Measurements from ENCODE around the gene LSM11.

LSM11 gene

DNA sequence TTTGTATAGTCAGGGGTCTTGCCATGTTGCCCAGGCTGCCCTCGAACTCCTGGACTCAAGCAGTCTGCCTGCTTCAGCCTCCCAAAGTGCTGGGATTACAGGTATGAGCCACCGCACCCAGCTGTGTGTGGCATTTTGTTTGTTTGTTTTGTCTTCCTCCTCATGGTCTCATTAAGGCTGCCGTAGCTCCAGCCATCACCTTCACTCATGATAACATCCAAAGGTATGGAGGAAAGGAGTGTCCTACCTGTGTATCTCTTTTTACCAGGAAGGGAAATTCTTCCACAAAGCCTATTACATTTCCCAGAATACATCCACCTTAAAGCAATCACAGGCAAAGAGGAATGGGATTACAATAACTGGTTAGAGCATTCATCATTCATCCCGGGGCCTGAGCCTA, 27.2 kb downstream of the LSM11 start:
- no peak for DNase-seq

DNA sequence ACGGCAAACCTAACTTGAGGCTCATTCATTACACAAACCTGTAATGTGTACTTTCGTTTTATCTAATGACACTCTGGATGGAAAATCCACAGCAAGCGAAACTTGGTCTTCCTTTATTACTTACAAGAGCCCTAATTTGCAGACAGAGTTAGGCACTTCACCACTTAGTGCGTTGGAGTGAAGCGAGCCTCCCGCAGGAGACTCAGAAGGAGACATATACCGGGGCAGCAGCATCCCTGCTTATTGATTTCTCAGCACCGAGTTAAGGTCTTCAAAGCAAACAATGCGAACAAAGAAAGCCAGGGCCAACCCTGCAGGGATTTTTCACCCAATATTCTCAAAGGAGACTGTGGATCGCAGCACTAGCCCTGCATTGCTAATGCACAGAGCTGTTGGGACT, 28.6 kb downstream of the LSM11 start:
- no peak for DNase-seq

DNA sequence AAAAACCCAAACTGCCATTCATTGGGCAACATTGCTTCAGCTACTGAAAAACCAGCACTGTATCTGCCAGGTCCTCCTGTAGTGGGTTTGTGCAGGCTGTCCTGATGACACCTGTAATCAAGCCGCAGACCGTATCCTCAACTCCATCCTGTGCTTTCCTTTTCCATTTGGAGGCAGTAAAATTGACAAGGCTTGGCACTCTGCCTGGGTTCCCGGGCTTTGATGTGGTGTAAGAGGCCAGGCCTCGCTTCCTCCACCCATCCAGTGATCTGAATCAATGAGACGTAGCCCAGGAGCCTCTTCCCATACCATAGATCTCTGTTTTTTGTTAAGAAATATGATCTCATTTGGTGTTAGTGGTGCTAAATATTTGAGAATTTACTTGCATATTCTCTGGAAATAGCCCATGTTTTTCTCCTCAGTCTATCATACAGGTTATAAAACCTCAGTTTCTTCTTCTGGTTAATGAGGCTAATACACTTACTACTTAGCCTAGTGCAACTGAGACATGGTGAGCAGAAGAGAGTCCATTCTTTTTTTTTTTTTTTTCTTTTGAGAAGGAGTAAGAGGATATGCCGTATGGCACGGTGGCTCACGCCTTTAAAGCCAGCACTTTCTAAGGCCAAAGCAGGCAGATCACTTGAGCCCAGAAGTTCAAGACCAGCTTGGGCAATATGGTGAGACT, 34.8 kb downstream of the LSM11 start:
- peak; percentile 8 for DNase-seq

DNA sequence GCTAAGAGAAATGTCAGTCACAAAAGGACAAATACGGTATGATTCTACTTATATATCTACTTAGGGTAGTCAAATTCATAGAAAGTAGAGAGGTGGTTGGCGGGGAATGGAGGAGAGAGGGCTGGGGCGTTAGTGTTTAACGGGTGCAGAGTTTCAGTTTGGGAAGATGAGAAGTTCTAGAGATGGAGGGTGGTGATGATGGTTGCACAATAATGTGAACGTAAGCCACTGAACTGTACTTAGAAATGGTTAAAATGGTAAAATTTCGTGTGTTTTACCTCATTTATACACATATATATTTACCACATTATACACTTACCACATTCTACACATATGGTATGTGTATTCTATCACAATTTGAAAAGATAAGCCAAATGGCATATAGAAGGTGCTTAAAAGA, 35.7 kb downstream of the LSM11 start:
- DNase-seq: no peak

DNA sequence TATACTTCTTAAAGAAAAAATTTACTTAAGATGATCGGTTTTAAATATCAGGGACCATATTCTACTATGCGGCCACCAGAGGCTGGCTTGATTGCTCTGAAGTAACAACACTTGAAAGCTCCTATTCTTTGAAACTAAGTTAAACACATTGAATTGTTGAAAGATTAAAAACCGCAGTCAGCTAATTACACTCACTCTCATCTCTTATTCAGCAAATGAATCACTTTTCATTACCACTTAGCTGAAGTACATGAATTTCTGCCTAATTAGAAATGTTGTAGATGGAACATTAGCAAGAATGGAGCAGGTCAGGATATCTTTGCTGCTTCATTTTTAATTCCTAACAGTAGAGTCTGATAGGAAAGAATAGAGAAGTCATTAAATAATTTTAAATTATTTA, 42.3 kb downstream of the LSM11 start:
- no peak for DNase-seq

DNA sequence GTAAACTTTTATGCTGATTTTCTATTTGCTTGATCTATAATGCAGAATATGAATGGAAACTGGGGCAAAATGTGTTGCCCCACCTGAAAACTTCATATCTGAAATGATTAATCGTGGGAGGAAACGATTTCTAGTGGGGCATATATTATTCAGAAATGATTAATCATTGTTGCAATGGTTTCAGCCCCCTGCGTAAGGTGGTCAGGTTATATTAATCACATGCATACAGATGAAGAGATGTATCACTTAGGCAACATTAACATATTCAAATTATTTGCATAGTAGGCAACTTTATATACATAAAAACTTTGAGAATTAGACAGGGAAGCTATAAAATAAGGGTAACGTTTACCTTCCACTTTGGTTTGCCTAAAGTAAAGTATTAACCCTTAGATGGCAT, 49.8 kb downstream of the LSM11 start:
- no peak for DNase-seq

DNA sequence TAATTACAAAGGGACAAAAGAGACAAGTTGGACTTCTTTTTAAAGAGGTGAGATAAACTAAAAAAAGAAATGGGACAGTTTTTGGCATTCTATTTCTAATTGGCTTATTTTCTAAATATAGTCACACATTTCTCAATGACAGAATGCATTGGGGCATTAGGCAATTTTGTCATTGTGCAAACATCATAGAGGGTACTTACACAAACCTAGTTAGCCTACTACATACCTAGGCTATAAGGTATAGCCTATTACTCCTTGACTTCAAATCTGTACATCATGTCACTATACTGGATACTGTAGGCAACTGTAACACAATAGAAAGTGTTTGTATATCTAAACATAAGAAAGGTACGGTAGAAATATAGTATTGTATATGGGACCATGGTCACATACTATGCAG, 56.1 kb downstream of the LSM11 start:
- DNase-seq: no peak

DNA sequence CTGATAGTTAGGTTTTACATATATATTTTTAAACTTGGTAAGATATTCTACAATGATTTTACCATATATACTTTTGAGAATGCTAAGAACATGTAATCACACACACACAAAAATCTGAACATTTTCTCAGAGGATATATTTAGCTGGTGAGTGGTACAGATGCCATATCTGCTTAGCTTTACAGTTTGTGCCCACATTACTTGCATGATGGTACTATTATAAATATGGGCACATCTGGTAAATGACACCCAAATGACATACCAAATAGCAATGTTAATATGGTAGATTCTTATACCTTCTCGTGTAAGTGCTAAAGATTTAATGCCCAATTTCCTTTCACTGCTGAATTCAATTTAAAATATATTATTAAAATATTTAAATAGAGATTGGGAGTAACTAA, 56.6 kb downstream of the LSM11 start:
- DNase-seq: no peak

DNA sequence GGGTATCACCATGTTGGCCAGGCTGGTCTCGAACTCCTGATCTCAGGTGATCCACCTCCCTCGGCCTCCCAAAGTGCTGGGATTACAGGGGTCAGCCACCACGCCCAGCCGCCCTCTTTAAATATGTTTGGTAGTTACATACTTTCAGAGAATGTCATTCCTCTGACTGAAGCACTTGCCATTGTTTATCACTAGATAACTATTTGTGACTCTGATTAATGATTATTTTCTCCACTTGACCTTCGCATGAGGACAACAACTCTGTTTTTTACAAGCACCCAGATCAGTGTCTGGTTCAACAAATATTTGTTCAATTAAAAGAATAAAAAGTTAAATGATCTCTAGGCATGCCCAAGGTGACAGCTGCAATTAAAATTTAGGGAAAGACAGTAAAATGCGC, 59.2 kb downstream of the LSM11 start:
- no peak for DNase-seq

DNA sequence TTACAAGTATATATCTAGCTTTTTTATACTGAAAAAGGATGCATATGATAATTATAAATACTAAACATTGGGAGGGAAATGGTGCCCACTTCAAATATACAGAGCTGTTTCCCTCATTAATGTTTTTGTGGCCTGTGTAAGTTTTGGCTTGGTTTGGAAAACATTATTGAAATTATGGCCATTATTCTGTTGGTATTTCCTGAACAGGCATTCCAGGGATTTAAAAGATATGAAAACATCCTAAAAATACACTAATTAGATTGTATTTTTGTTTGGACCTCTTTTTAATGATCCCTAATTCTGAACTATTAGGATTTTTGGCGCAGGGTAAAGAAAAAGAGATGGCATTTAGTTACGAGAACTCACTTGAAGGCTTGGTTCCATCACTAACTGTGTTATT, 64.5 kb downstream of the LSM11 start:
- DNase-seq: no peak
